ENCODE data around the gene MSH5. TPM values are rescaled to one million over a fixed set of nuclear protein-coding genes. Genes with fewer than 3 reads are reported as not detected.
"Not testable (repeated sequence)": the region's sequence is repeated elsewhere in the genome, so short reads cannot be mapped to it uniquely, and the experiment has no call there.

MSH5 gene
- total RNA-seq, 2 donors from 2014 or later = 36.2 to 154 TPM

DNA sequence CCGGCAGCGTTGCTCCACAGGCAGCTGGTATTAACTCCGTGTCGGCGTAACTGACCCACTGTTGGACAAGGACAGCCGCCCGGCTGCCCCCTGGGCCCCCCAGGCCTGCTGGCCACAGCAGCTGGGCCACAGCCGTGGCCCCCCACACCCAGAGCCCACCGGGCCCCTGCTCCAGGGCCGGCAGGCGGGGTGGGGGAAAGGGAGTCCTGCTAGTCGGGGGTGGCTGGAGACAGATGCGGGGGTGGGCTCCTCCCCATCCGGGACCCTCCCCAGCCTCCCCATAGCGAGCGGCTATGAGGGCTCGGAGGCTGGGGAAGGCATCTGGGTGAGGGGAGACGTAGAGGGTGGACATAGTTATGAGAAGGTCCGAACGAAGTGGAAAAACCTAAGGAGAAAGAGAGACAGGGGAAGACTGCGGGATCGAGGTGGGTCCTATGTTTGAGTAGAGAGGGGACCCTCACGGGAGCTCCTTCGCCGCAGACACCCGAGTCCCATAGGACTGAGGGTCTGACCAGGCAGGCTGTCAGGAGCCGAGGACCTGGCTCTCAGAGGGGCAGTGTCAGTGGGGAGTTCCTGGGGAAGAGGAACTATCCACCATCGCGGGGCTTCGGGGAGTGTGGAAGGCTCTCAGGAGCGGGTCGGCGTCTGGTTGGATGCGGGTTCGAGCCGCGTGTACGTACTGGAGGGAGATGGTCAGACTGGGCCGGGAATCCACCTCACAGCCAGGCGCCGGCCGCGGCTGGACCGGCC is 55.2 kb downstream of the MSH5 start:
- Mint-ChIP-seq H3K4me1 (ENCODE audit: low read depth in 2 of 2) (peaks cover 28 to 32% of the 10 kb centered on the region in 2 donors), H3K27me3 (no peaks in the 10 kb centered on the region), H3K4me3 (peak overlapping the region; percentile 81), H3K9me3 (no peaks in the 10 kb centered on the region), H3K36me3 (peaks cover 6% of the 10 kb centered on the region), H3K27ac (peak overlapping the region; percentile 94 to 98)
- peak in 1 of 2 donors; percentile 17 for ATAC-seq
- no peak for DNase-seq (ENCODE audit: low spot score)

DNA sequence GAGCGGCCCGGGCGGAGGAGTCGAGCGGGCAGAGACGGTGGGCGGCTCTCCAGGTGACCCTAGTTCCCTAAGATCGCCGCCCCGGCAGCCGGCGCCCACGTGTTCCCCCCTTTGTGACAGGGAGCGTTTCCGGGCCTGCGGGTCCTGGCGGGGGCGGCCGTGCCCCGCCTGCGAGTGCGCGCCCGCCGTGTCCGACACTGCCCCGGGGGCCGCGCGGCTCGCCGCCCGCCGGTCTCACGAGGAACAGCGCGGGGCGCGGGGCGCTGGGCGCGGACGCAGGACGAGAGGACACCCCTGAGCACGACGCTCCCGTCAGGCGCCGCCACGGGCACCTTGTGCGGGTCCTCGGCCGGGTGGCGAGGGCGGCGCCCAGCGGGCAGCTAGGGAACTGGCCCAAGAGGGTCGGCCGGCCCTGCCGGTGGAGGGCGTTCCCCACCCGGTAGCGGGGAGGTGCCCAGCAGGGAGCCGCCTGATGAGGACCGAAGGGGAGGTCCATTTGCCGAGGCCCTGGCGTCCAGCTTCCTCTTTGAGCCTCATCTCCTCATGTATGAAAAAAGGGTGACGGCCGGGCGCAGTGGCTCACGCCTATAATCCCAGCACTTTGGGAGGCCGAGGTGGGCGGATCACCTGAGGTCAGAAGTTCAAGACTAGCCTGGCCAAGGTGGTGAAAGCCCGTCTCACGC is 56.0 kb downstream of the MSH5 start, which contains the start of gene VARS1:
Gene VARS1, minus strand, starts transcription at position 137 of the 683 bp plus-strand sequence. CDS start 535 bp downstream, outside the sequence.
- Mint-ChIP-seq H3K4me3 (peak within 1 kb of the TSS; percentile 81), H3K9me3 (no peaks in the 10 kb centered on the region), H3K36me3 (peaks cover 2% of the 10 kb centered on the region), H3K27me3 (no peaks in the 10 kb centered on the region), H3K27ac (peak within 1 kb of the TSS; percentile 94 to 98), H3K4me1 (ENCODE audit: low read depth in 2 of 2) (peaks cover 25 to 28% of the 10 kb centered on the region in 2 donors)
- DNase-seq (ENCODE audit: low spot score) (peak; percentile 96), ATAC-seq (peak; percentile 98)

GRCh38 chr6:31796993-31797385 is 57.2 kb downstream of the MSH5 start:
- no peaks in the 10 kb centered on the region for H3K36me3 Mint-ChIP-seq
- H3K9me3 Mint-ChIP-seq = no peaks in the 10 kb centered on the region
- H3K4me1 Mint-ChIP-seq (ENCODE audit: low read depth in 2 of 2) = peaks cover 21 to 22% of the 10 kb centered on the region in 2 donors
- ATAC-seq (no peak), DNase-seq (ENCODE audit: low spot score) (no peak)
- no peaks in the 10 kb centered on the region for H3K27me3 Mint-ChIP-seq
- peak overlapping the region; percentile 61 for H3K4me3 Mint-ChIP-seq
- H3K27ac Mint-ChIP-seq = peak overlapping the region; percentile 86 to 98

GRCh38 chr6:31797588-31797987 is 57.8 kb downstream of the MSH5 start:
- Mint-ChIP-seq H3K27me3 (no peaks in the 10 kb centered on the region), H3K4me1 (ENCODE audit: low read depth in 2 of 2) (peaks cover 21 to 22% of the 10 kb centered on the region in 2 donors), H3K27ac (peak overlapping the region; percentile 86 to 98), H3K4me3 (peak overlapping the region; percentile 61), H3K36me3 (no peaks in the 10 kb centered on the region), H3K9me3 (no peaks in the 10 kb centered on the region)
- no peak for DNase-seq (ENCODE audit: low spot score)
- no peak for ATAC-seq

GRCh38 chr6:31799781-31800180 is 60.0 kb downstream of the MSH5 start:
- no peaks in the 10 kb centered on the region for H3K36me3 Mint-ChIP-seq
- ATAC-seq (no peak), DNase-seq (ENCODE audit: low spot score) (no peak)
- H3K4me1 Mint-ChIP-seq (ENCODE audit: low read depth in 2 of 2) = peaks cover 17% of the 10 kb centered on the region in 2 donors
- H3K9me3 Mint-ChIP-seq = no peaks in the 10 kb centered on the region
- no peak overlapping the region for H3K27ac Mint-ChIP-seq
- H3K4me3 Mint-ChIP-seq = no peak overlapping the region
- no peaks in the 10 kb centered on the region for H3K27me3 Mint-ChIP-seq

GRCh38 chr6:31801031-31801927 is 61.5 kb downstream of the MSH5 start:
- Mint-ChIP-seq H3K4me1 (ENCODE audit: low read depth in 2 of 2) (peaks cover 23 to 24% of the 10 kb centered on the region in 2 donors), H3K27ac (peak overlapping the region in 1 of 2 donors; percentile 68)
- not testable (repeated sequence) for H3K27me3 Mint-ChIP-seq; H3K4me3 Mint-ChIP-seq; DNase-seq (ENCODE audit: low spot score); H3K36me3 Mint-ChIP-seq; ATAC-seq; H3K9me3 Mint-ChIP-seq

- DNase-seq (ENCODE audit: low spot score) (no peak), ATAC-seq (peak; percentile 0 to 5)
- Mint-ChIP-seq H3K27ac (peak overlapping the region; percentile 93 to 99), H3K36me3 (peaks cover 4% of the 10 kb centered on the region), H3K9me3 (no peaks in the 10 kb centered on the region), H3K4me3 (peak overlapping the region; percentile 97), H3K27me3 (no peaks in the 10 kb centered on the region), H3K4me1 (ENCODE audit: low read depth in 2 of 2) (peaks cover 17 to 28% of the 10 kb centered on the region in 2 donors)
Observed at GRCh38 chr6:31805939-31806469, 66.2 kb downstream of the MSH5 start.

GRCh38 chr6:31806470-31807272 is 66.9 kb downstream of the MSH5 start, which contains the start of gene LSM2:
TSS of gene LSM2 (minus strand) at chr6:31806966. CDS start at chr6:31806757, 209 bp downstream.
- Mint-ChIP-seq H3K4me3 (peak within 1 kb of the TSS; percentile 97), H3K36me3 (peaks cover 4% of the 10 kb centered on the region), H3K27ac (peak within 1 kb of the TSS; percentile 93 to 99), H3K27me3 (no peaks in the 10 kb centered on the region), H3K4me1 (ENCODE audit: low read depth in 2 of 2) (peaks cover 17 to 35% of the 10 kb centered on the region in 2 donors), H3K9me3 (no peaks in the 10 kb centered on the region)
- DNase-seq (ENCODE audit: low spot score) (peak; percentile 99), ATAC-seq (peak; percentile 98)

- H3K4me3 Mint-ChIP-seq; H3K9me3 Mint-ChIP-seq; ATAC-seq; H3K27me3 Mint-ChIP-seq; H3K36me3 Mint-ChIP-seq; DNase-seq (ENCODE audit: low spot score): not testable (repeated sequence)
- Mint-ChIP-seq H3K27ac (peak overlapping the region; percentile 31 to 99), H3K4me1 (ENCODE audit: low read depth in 2 of 2) (peaks cover 23 to 45% of the 10 kb centered on the region in 2 donors)
Observed at GRCh38 chr6:31808599-31808998, 68.8 kb downstream of the MSH5 start.

- Mint-ChIP-seq H3K36me3 (peaks cover 4% of the 10 kb centered on the region), H3K27me3 (no peaks in the 10 kb centered on the region), H3K4me3 (no peak overlapping the region), H3K27ac (peak overlapping the region; percentile 99 to 100), H3K9me3 (no peaks in the 10 kb centered on the region), H3K4me1 (ENCODE audit: low read depth in 2 of 2) (peaks cover 25 to 47% of the 10 kb centered on the region in 2 donors)
- DNase-seq (ENCODE audit: low spot score) = no peak
- no peak for ATAC-seq
Observed at GRCh38 chr6:31811645-31812044, 71.8 kb downstream of the MSH5 start.

All from natural killer cell treated with Interleukin-12 subunit alpha and Interleukin-12 subunit beta and Interleukin-15 and Interleukin-18, amount 100 ng/mL, for 72 hours (primary cell).